IMR-90 (cell line): ENCODE measurements around the gene SPATA13. TPM values are rescaled to one million over a fixed set of nuclear protein-coding genes. Genes with fewer than 3 reads are reported as not detected.

Experiments used
- ATAC-seq: fragments of 200-7000 bp; cut with Tn5 transposase; 2 replicates; pipeline ENCODE4 v1.9.1; 2020; ENCODE audit warnings: low read depth, mild to moderate bottlenecking, moderate library complexity
- BruUV-seq: library from RNA; stranded (reverse); fragments of 400-500 nt; replicated peaks from 2 replicates; lab custom pipeline; 2021; lab: Mats Ljungman, UMichigan
- CTCF ChIA-PET: fragments of 300-600 bp; formaldehyde crosslinking; extraction: SDS; loops from one replicate; lab custom pipeline; 2021; ENCODE audit warnings: antibody characterized with exemption; lab: Yijun Ruan, JAX
- POLR2A ChIA-PET: fragments of 300-600 bp; sonication (Branson Sonifier 250); formaldehyde crosslinking; loops from one replicate; lab custom pipeline; 2022; ENCODE audit warnings: antibody characterized with exemption; ENCODE audit not compliant: unreplicated experiment; lab: Charles Lee
- DNase-seq: peaks from one replicate; pipeline ENCODE4 v3.0.0; 2013
- H2AFZ ChIP-seq: replicated peaks from 2 replicates; pipeline ENCODE3; 2013; ENCODE audit warnings: low read length, mild to moderate bottlenecking; ENCODE audit not compliant: poor library complexity
- H2AK5ac ChIP-seq: 2 replicates; pipeline ENCODE4 v1.6.1; 2013; ENCODE audit warnings: low read depth, low read length, inconsistent platforms
- H2AK9ac ChIP-seq: replicated peaks from 2 replicates; pipeline ENCODE3; 2013; ENCODE audit warnings: mild to moderate bottlenecking, low read depth, low read length, moderate library complexity; ENCODE audit not compliant: poor library complexity
- H2BK120ac ChIP-seq: 2 replicates; pipeline ENCODE4 v1.6.1; 2013; ENCODE audit warnings: low read depth, low read length, inconsistent platforms
- H2BK15ac ChIP-seq: 3 replicates; pipeline ENCODE4 v1.6.1; 2013; ENCODE audit warnings: low read depth, low read length, inconsistent platforms
- H2BK20ac ChIP-seq: 2 replicates; pipeline ENCODE4 v1.6.1; 2013; ENCODE audit warnings: low read depth, mild to moderate bottlenecking, inconsistent platforms, low read length, moderate library complexity
- H2BK5ac ChIP-seq: 2 replicates; pipeline ENCODE4 v1.6.1; 2013; ENCODE audit warnings: mild to moderate bottlenecking, low read depth, low read length, inconsistent platforms; ENCODE audit not compliant: poor library complexity, severe bottlenecking
- H3K14ac ChIP-seq: replicated peaks from 2 replicates; pipeline ENCODE4 v1.6.1; 2013; ENCODE audit warnings: low read depth, low read length, inconsistent platforms
- H3K18ac ChIP-seq: 2 replicates; pipeline ENCODE4 v1.6.1; 2013; ENCODE audit warnings: low read depth, low read length, control low read depth
- H3K23ac ChIP-seq: 2 replicates; pipeline ENCODE4 v1.6.1; 2013; ENCODE audit warnings: low read depth, low read length, inconsistent platforms
- H3K27ac ChIP-seq: 2 replicates; pipeline ENCODE4 v1.5.1; 2013; ENCODE audit warnings: mild to moderate bottlenecking, control low read depth, low read length; ENCODE audit not compliant: insufficient read depth
- H3K27me3 ChIP-seq: 2 replicates; pipeline ENCODE4 v1.6.1; 2013; ENCODE audit warnings: low read length; ENCODE audit not compliant: control insufficient read depth, insufficient read depth
- H3K36me3 ChIP-seq: 2 replicates; pipeline ENCODE4 v1.6.1; 2013; ENCODE audit warnings: low read length, mixed read lengths; ENCODE audit not compliant: control insufficient read depth, insufficient read depth
- H3K4ac ChIP-seq: 2 replicates; pipeline ENCODE4 v1.6.1; 2013; ENCODE audit warnings: low read depth, low read length, inconsistent platforms
- H3K4me1 ChIP-seq: 2 replicates; pipeline ENCODE4 v1.6.1; 2013; ENCODE audit warnings: low read length, mixed read lengths; ENCODE audit not compliant: control insufficient read depth, insufficient read depth
- H3K4me2 ChIP-seq: 2 replicates; pipeline ENCODE4 v1.6.1; 2013; ENCODE audit warnings: low read depth, mild to moderate bottlenecking, control low read depth, low read length, moderate library complexity
- H3K4me3 ChIP-seq: 2 replicates; pipeline ENCODE4 v1.5.1; 2013; ENCODE audit warnings: low read depth, mild to moderate bottlenecking, control low read depth, low read length, moderate library complexity; ENCODE audit not compliant: insufficient read depth
- H3K56ac ChIP-seq: 2 replicates; pipeline ENCODE4 v1.6.1; 2013; ENCODE audit warnings: low read length, inconsistent platforms; ENCODE audit not compliant: insufficient read depth; ENCODE audit errors: extremely low read depth
- H3K79me1 ChIP-seq, 2 experiments: 2 replicates each; pipeline ENCODE4 v1.6.1; 2013; ENCODE audit warnings: low read length in 2 of 2, inconsistent platforms in 1 of 2, low read depth in 1 of 2
- H3K9ac ChIP-seq: 2 replicates; pipeline ENCODE4 v1.6.1; 2013; ENCODE audit warnings: low read depth, low read length, control low read depth
- H3K9me1 ChIP-seq: 2 replicates; pipeline ENCODE4 v1.6.1; 2013; ENCODE audit warnings: low read length, inconsistent platforms; ENCODE audit not compliant: insufficient read depth
- H3K9me3 ChIP-seq: 2 replicates; pipeline ENCODE4 v1.6.1; 2013; ENCODE audit warnings: low read length; ENCODE audit not compliant: control insufficient read depth, insufficient read depth
- H4K20me1 ChIP-seq: 2 replicates; pipeline ENCODE4 v1.6.1; 2013; ENCODE audit warnings: low read length, inconsistent platforms; ENCODE audit not compliant: insufficient read depth
- H4K5ac ChIP-seq: 2 replicates; pipeline ENCODE4 v1.6.1; 2013; ENCODE audit warnings: mild to moderate bottlenecking, low read depth, low read length, control low read depth
- H4K8ac ChIP-seq, 2 experiments: 2 replicates each; pipeline ENCODE4 v1.6.1; 2013; ENCODE audit warnings: low read depth in 2 of 2, low read length in 2 of 2, control low read depth in 1 of 2, inconsistent platforms in 1 of 2
- H4K91ac ChIP-seq: 2 replicates; pipeline ENCODE4 v1.6.1; 2013; ENCODE audit warnings: low read depth, low read length, inconsistent platforms; ENCODE audit not compliant: insufficient read depth
- BHLHE40 ChIP-seq: fragments of 150-350 bp; IDR thresholded peaks from 2 replicates; pipeline ENCODE4 v1.6.1; 2016; ENCODE audit warnings: mild to moderate bottlenecking, low read depth, low read length
- CEBPB ChIP-seq: IDR thresholded peaks from 2 replicates; pipeline ENCODE4 v1.6.1; 2012; ENCODE audit warnings: low read depth, low read length, improper control_type of control experiment
- CTCF ChIP-seq: conservative IDR thresholded peaks from 2 replicates; pipeline ENCODE4 v1.5.1; 2012; ENCODE audit warnings: mild to moderate bottlenecking, low read depth, low read length, improper control_type of control experiment
- ELK1 ChIP-seq: fragments of 150-350 bp; IDR thresholded peaks from 2 replicates; pipeline ENCODE4 v1.6.1; 2016; ENCODE audit warnings: low read depth, mild to moderate bottlenecking, low read length, moderate library complexity, borderline replicate concordance
- FOS ChIP-seq: fragments of 150-350 bp; IDR thresholded peaks from 2 replicates; pipeline ENCODE4 v1.6.1; 2016; ENCODE audit warnings: low read depth, low read length
- MAFK ChIP-seq: IDR thresholded peaks from 2 replicates; pipeline ENCODE4 v1.6.1; 2012; ENCODE audit warnings: low read depth, low read length, improper control_type of control experiment
- MAZ ChIP-seq: IDR thresholded peaks from 2 replicates; pipeline ENCODE4 v1.6.1; 2012; ENCODE audit warnings: low read depth, mild to moderate bottlenecking, low read length, improper control_type of control experiment, moderate library complexity, borderline replicate concordance
- MXI1 ChIP-seq: IDR thresholded peaks from 2 replicates; pipeline ENCODE4 v1.6.1; 2012; ENCODE audit warnings: low read depth, mild to moderate bottlenecking, low read length, moderate library complexity, borderline replicate concordance
- RAD21 ChIP-seq: IDR thresholded peaks from 2 replicates; pipeline ENCODE4 v1.6.1; 2012; ENCODE audit warnings: low read length, improper control_type of control experiment
- RCOR1 ChIP-seq: IDR thresholded peaks from 2 replicates; pipeline ENCODE4 v1.6.1; 2012; ENCODE audit warnings: mild to moderate bottlenecking, low read length, improper control_type of control experiment; ENCODE audit not compliant: insufficient replicate concordance
- RFX5 ChIP-seq: IDR thresholded peaks from 2 replicates; pipeline ENCODE4 v1.8.0; 2012; ENCODE audit warnings: low read depth, mild to moderate bottlenecking, low read length, moderate library complexity
- WGBS, 2 experiments: methylation state at CpG; one replicate each; pipeline versions ENCODE4 v1.1.5 to v1.1.7; 2013; ENCODE audit warnings: missing lambda C conversion rate in 2 of 2; ENCODE audit not compliant: insufficient read length in 1 of 2; ENCODE audit errors: extremely low coverage in 2 of 2; 5-methylcytosine and 5-hydroxymethylcytosine counted together
- dilution Hi-C: fragments of 300-500 bp; cut with HindIII; formaldehyde crosslinking; loops from one replicate; pipeline ENCODE4 v1.14.3; 2018; ENCODE audit warnings: low sequenced_read_pairs; ENCODE audit not compliant: unreplicated experiment
- in situ Hi-C: fragments of 300-500 bp; cut with MboI; formaldehyde crosslinking; loops from 3 replicates; pipeline ENCODE4 v1.14.3; 2019; ENCODE audit warnings: low sequenced_read_pairs, inconsistent platforms, mixed read lengths
- intact Hi-C: fragments of 100-400 bp; cut with micrococcal nuclease; formaldehyde crosslinking; loops from 2 replicates; pipeline ENCODE4 v1.10.0; 2022
- polyA plus RNA-seq, 3 experiments: library from polyadenylated mRNA; depleted of rRNA; stranded (reverse); fragments of >200 nt; gene quantifications; 2 replicates each; pipeline ENCODE4 v1.2.3, GENCODE V29; 2012; ENCODE audit warnings: low replicate concordance in 1 of 3
- total RNA-seq: library from RNA; depleted of rRNA; stranded (reverse); fragments of >200 nt; gene quantifications from 2 replicates; pipeline ENCODE4 v1.2.3, GENCODE V29; 2012

SPATA13 gene
- total and polyA plus RNA-seq, 2 of the 4 experiments (the other 2 are of a cell fraction), result 10.5 to 12.5 TPM

- Histone ChIP-seq H2BK120ac (no peak overlapping the region), H4K8ac (no peak overlapping the region), H3K27ac (no peak overlapping the region), H3K79me1 (no peaks in the 10 kb centered on the region), H3K9ac (no peak overlapping the region), H4K91ac (no peak overlapping the region), H3K4me2 (no peak overlapping the region), H2AK5ac (no peak overlapping the region), H3K23ac (no peak overlapping the region), H3K56ac (no peak overlapping the region), H3K4me3 (no peak overlapping the region), H2AFZ (no peak overlapping the region), H2BK5ac (no peak overlapping the region), H2BK15ac (no peak overlapping the region), H3K18ac (no peak overlapping the region), H3K4me1 (peaks cover 10% of the 10 kb centered on the region; the same call in 1 of the 2 replicates), H4K5ac (no peak overlapping the region), H3K4ac (no peak overlapping the region), H4K20me1 (no peaks in the 10 kb centered on the region), H3K27me3 (no peaks in the 10 kb centered on the region; the same call in 1 of the 2 replicates), H3K9me3 (peaks cover 7% of the 10 kb centered on the region), H2AK9ac (no peak overlapping the region), H3K9me1 (no peaks in the 10 kb centered on the region), H2BK20ac (no peak overlapping the region), H3K36me3 (no peaks in the 10 kb centered on the region), H3K14ac (no peak overlapping the region)
- ChIA-PET CTCF (no interaction called here), POLR2A (interaction anchor here (0.7 kb wide), 1 partner anchor 11 kb away, joined by 8 read pairs; no protein-coding TSS in a partner anchor)
- DNase-seq (no peak), ATAC-seq (no peak)
- WGBS, 2 experiments, result no CpG with 5 or more reads among the region's 5 CpGs
- TF ChIP-seq BHLHE40, result no peak
- no peak for TF ChIP-seq CTCF
- TF ChIP-seq RCOR1, result no peak
- TF ChIP-seq MAZ, result no peak
- no peak for TF ChIP-seq FOS
- TF ChIP-seq ELK1, result no peak
- no peak for TF ChIP-seq MAFK
- TF ChIP-seq RAD21, result no peak
- no peak for TF ChIP-seq RFX5
- no peak for TF ChIP-seq MXI1
- TF ChIP-seq CEBPB, result no peak
- in situ Hi-C loops, result no loop called here
- intact Hi-C loops, result no loop called here
- BruUV-seq, result no TSS peak
- dilution Hi-C loops, result no loop called here
These were observed 31.6 kb upstream of the SPATA13 start for GRCh38 chr13:24128962-24129361.
